Retina (tissue), 1 donor: ENCODE results near the gene PDZK1IP1.
"Not testable (repeated sequence)": the region's sequence is repeated elsewhere in the genome, so short reads cannot be mapped to it uniquely, and the experiment has no call there.

Source experiments
- DNase-seq: peaks from one replicate; pipeline ENCODE4 v3.0.0-alpha.2; 2016

The PDZK1IP1 gene

GRCh38 chr1:47193496-47193895 lies 3.7 kb upstream of the PDZK1IP1 start:
- DNase-seq = not testable (repeated sequence)

GRCh38 chr1:47192458-47193384 lies 2.9 kb upstream of the PDZK1IP1 start:
- DNase-seq = peak; percentile 84

DNA sequence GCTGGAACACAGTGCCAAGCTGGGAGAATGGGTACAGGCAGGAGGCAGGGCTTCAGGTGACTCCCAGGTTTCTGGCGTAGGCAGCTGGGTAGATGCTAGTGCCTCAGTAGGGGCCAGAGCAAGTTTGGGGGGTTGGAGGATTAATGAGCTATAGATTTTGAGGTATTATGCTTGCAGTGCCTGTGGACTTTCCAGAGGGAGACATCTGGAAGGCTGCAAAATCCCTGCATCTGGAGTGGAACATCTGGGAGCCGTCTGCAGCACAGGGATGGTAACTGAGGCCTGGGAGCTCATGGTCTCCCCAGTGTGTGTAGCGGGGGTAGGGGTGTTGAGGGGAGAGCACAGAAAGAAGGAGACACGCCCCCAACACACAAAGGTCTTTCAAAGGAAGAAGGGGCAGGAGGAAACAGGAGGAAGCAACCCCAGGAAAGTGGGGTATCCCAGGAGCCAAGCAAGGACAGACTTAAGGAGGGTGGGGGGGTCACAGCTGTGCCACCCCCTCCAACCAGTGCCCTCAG lies 2.2 kb upstream of the PDZK1IP1 start:
- DNase-seq = no peak

GRCh38 chr1:47190857-47191256 lies 1.0 kb upstream of the PDZK1IP1 start:
- no peak for DNase-seq

- no peak for DNase-seq
Observed at GRCh38 chr1:47190509-47190855, 646 bp upstream of the PDZK1IP1 start.

GRCh38 chr1:47188791-47189785 lies 748 bp downstream of the PDZK1IP1 start:
- DNase-seq = no peak

GRCh38 chr1:47187926-47188250 lies 1.9 kb downstream of the PDZK1IP1 start:
- DNase-seq = no peak

- no peak for DNase-seq
Observed at GRCh38 chr1:47187231-47187925, 2.5 kb downstream of the PDZK1IP1 start.

- no peak for DNase-seq
Observed at GRCh38 chr1:47186267-47187185, 3.3 kb downstream of the PDZK1IP1 start.

DNA sequence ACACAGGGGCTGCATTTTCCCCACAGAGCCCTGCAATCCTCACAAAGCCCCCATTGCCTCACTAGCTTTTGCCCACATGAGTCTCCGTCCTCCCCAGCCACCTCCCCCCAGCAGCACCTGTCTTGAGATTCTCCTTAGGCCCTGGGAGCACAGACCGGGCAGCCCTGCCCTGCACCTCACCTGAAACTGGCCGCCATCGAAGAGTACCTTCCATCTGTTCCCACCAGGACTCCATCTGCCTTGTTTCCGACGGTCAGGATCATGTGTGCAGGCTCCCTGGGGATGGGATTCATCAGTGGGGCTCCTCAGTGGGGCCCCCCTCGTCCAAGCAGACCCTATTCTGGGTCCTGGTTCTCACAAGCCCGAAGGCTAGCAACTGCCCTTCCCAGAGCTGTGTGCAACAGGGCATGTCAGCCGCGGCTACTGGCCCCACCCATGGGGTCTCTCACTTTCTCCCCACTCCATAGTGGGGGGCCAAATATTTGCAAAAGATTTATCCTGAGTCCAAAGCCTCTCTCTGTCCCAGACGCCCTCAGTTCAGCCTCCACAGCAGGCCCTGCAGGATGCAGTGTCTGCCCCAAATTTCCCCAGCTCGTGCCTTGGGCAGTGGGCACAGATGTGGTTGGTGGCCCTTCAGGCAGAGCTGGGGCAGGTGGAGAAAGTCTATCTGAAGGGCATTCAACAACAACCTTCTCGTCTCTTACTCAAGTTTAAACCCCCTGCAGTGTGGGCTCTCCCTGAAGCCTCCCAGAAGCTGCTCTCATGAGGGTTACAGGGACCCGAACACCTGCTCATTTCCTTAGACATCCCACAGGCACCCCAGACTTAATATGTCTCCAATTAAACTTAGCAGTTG lies 4.8 kb downstream of the PDZK1IP1 start:
- DNase-seq = no peak

DNA sequence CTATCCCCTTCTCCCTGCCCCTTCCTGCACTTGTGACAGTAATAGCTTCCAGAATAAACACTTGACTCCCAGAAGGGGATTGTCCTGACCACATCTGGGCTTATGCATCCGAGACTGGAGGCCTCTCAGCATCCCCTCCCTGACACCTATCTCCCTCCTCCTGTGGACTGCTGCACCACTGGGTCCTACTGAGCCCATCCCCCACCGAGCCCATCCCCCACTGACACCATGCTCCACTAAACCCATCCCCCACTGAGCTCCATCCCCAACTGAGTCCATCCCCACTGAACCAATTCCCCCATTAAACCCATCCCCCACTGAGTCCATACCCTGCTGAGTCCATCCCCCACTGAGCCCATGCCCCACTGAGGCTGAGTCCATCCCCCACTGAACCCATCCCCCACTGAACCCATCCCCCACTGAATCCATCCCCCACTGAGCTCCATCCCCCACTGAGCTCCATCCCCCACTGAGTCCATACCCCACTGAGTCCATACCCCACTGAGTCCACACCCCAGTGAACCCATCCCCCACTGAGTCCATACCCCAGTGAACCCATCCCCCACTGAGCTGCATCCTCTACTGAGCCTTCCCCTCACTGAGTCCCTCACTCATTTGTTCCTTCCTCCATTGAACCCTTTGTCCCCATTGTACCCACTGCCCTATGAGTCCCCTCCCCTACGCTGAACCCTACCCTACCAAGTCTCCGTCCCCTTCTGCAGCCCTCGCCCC lies 5.6 kb downstream of the PDZK1IP1 start:
- no peak for DNase-seq

- DNase-seq = no peak
Observed at GRCh38 chr1:47183308-47184089, 6.3 kb downstream of the PDZK1IP1 start.

GRCh38 chr1:47182676-47183235 lies 7.1 kb downstream of the PDZK1IP1 start:
- DNase-seq = no peak

- DNase-seq = no peak
Observed at GRCh38 chr1:47181955-47182675, 7.7 kb downstream of the PDZK1IP1 start.

GRCh38 chr1:47181095-47181954 lies 8.5 kb downstream of the PDZK1IP1 start:
- no peak for DNase-seq

- no peak for DNase-seq
Observed at GRCh38 chr1:47180603-47181094, 9.2 kb downstream of the PDZK1IP1 start.
